ENCODE measurements around the gene UBE2H. TPM values are rescaled to one million over a fixed set of nuclear protein-coding genes. Genes with fewer than 3 reads are reported as not detected.
A peak's percentile ranks its signal among the peaks of the same experiment; 100 is the strongest.
"Not testable (repeated sequence)": the region's sequence is repeated elsewhere in the genome, so short reads cannot be mapped to it uniquely, and the experiment has no call there.

Gene UBE2H
- 29.9 TPM for total RNA-seq

DNA sequence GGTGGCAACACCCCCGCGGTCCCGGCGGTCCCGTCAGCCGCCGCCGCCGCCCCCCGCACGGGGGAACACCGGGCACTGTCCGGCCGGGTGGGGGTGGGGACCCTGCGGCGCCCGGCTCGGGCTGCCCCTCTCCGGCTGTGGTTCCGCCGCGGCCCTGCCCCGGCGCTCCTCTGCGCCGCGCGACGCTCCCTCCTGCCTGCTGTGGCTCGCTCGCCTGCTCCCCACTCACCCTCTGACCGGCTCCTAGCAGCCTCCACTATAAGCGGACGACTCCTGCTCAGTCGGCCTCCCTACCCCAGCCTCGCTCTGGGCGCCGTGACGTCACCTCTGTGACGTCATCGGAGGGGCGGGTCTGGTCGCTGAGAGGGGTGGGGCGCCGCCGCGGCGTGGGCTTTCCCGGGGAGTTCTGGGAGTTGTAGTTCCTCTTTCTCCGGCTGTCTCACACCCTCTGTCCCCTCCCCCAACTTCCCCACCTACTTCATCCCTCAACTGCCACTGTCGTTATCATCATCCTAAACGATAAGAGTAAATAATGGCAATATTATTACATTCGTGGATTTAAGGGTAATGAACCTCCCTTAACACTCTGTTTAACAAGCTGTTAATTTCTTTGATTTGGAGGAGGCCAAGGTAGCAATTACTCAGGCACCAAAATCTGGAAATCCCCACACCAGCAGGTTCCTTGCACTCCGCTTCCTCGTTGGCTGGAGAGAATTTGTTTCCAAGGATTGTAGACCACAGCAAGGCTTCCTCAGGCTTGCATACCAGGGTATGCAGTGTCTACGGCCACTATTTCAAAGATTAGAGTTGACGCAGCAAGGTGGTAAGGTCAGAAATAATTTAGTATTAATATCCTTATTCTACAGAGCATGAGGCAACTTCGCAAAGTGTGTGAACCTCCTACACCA, at the start of gene UBE2H:
Gene UBE2H (minus strand): TSS at position 308 of the 908 bp plus-strand sequence. CDS start 405 bp downstream, outside the sequence.
- peak; percentile 91 to 100 (median 92) for DNase-seq (ENCODE audit: low read depth in 2 of 3, low spot score in 2 of 3)

DNA sequence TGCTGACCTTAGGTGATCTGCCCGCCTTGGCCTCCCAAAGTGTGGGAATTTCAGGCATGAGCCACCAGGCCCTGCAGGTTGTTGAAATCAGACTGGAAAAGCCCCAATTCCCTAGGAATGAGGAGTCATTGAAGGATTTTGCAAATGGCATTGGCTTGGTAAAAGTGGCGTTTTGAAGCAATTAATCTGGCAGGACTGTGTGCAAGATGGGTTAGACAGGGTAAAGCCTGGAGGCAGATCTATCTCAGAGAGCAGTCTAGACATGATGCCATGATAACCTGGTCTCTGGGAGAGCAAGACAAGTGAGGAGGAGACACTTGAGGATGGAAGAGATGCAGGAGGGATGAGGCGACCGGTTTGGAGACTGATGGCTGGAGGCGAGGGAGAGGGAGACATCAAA, 45.7 kb upstream of the UBE2H start:
- DNase-seq (ENCODE audit: low read depth in 2 of 3, low spot score in 2 of 3) = no peak

DNA sequence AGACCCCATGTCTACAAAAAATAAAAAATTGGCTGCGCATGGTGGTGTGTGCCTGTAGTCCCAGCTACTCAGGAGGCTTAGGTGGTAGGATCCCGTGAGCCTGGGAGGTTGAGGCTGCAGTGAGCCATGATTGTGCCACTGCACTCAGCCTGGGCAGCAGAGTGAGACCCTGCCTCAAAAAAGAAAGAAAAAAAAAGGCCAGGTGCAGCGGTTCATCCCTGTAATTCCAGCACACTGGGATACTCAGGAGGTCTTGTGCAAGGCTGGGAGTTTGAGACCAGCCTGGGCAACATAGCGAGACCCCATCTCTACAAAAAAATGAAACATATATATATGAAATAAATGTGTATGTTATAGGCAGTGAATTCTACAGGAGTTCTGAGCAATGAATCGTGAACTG, 44.5 kb upstream of the UBE2H start:
- DNase-seq (ENCODE audit: low read depth in 2 of 3, low spot score in 2 of 3) = no peak

DNA sequence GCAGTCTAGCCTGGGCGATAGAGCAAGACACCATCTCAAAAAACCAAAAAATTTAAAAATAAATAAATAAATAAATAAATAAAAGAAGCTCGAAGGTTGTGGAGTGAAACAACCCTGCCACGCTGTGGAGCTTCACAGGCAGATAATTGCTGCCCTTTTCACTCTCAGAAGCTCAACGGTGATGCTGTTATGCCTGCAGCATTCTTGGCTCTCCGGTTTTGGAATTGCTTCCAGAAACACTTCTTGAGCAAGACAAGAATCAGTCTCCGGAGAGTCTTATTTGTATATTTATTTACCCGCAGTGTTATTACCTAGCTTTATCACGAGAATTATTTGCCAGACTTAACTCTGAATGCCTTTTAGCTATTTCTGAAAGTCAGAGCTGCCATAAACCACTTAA, 40.5 kb upstream of the UBE2H start:
- no peak for DNase-seq (ENCODE audit: low read depth in 2 of 3, low spot score in 2 of 3)

DNA sequence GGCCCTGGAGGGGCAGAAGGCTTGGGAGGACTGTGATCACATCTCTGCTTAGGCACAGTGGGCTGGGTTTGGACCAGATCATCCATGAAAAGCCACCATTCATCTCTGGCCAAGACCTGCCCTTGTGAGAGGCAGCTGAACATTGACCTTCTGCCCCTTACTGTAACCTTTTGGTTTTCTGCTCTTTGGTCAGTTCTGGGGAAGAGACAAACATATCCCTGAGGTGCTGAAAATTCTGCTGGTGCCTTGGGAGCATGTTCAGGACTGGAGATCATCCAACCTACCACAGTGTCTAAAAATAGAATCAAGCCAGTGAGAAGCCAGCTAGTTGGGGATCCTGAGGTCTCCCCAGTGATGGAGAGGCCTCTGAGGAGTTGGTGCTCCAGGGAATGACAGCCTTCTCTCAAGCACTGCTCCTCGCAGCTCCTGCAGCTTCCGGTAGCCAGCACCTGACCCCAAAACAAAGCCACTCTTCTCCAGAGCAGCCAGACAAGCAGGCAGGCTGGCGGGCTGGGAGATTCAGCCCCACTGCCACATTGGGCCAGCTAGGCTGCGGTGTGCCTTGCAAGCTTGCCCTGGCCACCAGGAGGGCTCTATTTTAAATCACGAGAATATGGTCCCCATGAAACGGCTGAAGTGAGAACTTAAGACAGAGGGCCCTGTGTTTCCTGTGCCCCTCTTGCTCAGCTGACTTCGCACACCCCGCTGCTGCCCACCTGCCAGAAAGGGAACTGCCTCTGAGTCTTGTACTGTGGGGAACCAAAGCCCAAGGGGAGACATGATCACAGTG, 37.8 kb upstream of the UBE2H start:
- peak in 2 of 3 donors; percentile 34 to 69 for DNase-seq (ENCODE audit: low read depth in 2 of 3, low spot score in 2 of 3)

DNA sequence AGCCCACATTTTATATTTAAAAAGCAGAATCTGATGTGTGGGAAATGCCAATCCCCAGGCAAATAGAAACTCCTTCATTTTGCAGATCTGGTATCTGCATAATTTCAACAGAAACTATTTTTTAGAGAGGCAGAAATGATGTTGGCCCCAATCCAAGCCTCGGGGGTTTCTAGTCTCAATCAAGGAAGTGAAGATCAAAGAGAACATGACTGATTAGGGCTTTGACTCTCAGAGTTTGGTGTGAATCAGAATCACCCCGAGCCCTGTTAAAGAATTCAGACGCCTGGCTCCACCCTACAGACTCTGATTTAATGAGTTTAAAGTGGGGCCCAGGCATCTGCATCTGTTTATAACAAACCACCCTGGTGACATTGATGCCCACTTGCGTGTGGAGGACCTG, 36.7 kb upstream of the UBE2H start:
- peak in 2 of 3 donors; percentile 39 to 67 for DNase-seq (ENCODE audit: low read depth in 2 of 3, low spot score in 2 of 3)

DNA sequence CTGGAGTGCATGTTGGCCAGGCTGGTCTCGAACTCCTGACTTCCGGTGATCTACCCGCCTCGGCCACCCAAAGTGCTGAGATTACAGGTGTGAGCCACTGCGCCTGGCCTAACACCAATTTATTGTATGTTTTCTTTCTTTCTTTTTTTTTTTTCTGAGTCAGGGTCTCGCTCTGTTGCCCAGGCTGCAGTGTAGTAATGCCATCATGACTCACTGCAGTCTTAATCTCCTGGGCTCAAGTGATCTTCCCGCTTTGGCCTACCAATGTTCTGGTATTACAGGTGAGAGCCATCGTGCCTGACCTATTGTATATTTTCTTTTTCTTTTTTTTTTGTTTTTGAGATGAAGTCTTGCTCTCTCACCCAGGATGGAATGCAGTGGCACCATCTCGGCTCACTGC, 33.8 kb upstream of the UBE2H start:
- DNase-seq (ENCODE audit: low read depth in 2 of 3, low spot score in 2 of 3) = no peak

DNA sequence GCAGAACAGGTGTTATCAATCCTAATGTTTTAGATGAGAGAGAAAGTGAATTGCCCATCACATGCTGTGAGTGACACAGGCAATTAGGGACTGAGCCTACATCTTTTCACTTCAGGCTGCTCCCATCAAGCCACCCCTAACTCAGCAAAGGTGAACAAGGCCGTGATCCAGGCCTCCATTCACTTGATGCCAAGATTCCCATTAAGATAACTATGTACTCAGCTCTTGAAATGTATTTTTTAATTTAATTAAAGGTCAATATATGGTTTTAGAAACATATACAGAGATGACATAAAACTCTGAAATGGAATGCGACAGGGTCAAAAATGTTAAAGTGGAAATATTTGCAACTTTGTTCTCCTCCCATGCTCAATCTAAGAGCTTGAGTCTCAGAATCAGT, 27.9 kb upstream of the UBE2H start:
- no peak for DNase-seq (ENCODE audit: low read depth in 2 of 3, low spot score in 2 of 3)

DNA sequence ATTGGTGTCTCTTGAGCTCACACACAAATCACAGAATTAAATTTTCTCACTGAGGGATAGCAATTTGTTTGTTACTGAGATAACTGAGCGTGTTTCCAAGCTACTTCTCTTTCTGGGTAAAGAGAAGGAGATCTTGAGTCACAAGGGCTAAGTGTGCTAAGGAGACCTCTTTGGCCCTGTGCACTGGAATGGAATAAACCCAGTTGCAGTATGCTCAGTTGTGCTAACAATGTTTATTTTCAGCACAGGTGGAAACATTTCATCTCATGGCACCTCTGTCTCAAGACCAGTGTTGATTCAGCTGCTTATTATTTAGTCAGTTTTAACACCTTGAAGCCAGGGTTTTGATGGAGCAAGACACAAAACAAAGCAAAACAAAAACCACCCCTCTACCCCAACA, 22.5 kb upstream of the UBE2H start:
- DNase-seq (ENCODE audit: low read depth in 2 of 3, low spot score in 2 of 3) = no peak

DNA sequence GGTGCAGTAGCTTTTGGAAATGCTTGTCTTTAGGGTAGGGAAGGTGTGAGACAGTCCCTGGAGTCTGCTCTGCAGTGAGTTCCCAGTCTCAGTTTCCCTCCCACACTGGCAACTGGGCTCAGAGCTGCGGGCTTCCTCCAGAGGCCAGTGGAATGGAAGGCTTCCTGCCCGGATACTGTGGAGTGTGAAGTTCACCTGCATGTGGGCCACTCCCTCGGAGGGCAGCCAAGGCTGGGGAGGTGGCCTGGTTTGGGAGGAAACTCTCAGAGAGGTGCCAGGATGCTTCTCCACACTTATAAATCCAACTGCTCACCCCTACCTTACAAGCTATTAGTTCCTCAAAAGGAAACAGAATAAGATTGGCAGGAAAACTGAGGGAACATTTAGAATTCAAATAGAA, 18.1 kb upstream of the UBE2H start:
- DNase-seq (ENCODE audit: low read depth in 2 of 3, low spot score in 2 of 3) = no peak

DNA sequence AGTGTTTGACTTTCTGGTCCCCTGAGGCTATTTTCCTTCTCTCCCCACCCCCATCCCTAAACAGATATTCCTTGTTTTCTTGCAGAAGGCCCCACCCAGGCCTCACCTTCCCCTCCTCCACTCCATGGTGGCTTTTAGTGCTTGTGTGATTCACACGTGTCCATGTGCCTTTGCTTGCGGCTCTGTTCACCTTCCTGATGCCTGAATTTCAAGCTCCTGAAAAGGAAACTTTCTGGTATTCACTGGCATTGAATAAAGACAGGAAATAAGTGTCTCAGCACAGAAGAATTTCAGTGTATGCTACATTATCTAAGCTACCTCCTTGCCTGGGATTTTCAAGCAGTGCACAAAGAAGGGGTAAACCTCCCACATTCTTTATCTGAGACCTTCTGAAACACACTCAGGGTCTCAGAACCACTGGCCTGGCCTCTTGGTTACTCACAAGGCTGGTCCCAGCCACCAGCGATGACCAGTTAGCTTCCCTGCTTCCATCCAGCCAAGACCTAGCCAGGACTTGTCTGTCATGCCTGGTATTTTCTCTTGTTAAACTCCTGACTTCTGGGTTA, 17.2 kb upstream of the UBE2H start:
- no peak for DNase-seq (ENCODE audit: low read depth in 2 of 3, low spot score in 2 of 3)

DNA sequence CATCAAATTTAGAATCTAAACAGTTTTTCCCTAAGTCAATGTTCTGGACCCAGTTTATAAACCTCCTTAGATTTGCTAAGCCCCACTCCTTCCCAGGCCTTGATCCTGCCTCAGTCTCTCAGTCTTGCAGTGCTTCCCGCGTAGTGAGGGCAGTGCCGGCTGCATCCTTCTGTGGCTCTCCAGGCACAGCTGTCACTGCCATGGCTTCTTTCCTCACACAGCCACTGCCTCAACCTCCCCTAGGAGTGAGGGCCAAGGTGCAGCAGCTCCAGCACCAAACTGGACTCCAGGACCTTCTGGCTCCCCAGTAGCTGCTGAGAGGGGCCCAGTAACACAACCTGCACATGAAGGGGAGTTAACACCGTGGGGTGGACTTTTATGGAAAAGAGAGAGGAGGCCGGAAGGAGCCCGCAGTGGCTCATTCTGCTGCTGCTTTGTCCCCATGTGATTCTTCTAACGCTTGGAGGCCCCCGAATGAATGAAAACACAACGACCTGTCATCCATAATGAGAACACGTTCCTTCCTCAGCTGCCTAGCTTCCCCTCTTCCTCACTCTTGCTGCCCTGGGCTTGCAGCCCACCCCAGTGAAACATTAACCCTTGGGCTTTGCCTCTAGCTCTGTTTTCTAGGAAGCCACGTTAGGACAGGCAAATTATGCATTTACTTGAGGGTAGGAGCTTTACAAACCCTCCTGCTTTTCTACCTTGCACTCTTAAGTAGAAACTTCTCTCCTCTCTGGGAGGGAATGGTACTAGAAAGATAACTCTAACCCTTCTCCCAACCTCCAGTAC, 16.0 kb upstream of the UBE2H start:
- no peak for DNase-seq (ENCODE audit: low read depth in 2 of 3, low spot score in 2 of 3)

DNA sequence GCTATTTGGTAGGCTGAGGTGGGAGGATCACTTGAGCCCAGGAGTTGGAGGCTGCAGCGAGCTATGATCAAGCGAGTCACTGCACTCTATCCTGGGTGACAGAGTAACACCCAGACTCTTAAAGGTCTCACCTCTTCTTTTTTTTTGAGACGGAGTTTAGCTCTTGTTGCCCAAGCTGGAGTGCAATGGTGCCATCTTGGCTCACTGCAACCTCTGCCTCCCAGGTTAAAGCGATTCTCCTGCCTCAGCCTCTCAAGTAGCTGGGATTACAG, 7.4 kb upstream of the UBE2H start:
- DNase-seq (ENCODE audit: low read depth in 2 of 3, low spot score in 2 of 3) = not testable (repeated sequence)

DNA sequence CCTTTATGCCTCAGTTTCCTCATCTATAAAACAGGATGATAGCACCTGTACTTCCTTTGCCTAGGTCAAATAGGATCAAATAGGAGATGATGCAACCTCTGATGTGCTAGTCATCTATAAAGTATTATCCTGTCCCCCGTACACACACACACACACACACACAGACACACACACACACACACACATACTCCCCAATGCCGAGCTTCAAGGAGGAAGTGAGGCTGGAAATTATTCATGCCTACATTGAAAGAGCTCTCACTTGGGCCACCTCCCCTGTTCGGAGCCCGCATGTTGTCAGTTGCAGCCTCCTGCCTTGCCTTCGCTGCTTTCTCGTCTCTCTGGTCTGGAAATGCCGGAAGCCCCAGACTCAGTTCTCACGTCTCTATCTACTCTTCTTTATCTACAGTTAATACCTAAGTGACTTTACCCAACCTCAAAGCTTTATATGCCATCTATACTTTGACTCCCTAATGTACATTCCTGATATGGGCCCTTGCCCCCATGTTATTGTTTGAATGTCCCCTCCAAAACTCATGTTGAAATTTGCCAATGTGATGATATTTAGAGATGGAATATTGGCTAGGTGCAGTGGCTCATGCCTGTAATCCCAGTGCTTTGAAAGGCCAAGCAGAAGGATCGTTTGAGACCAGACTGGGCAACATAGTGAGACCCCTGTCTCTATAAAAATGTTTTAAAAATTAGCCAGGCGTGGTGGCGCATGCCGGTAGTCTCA, 6.9 kb upstream of the UBE2H start:
- peak in 1 of 3 donors; percentile 59 for DNase-seq (ENCODE audit: low read depth in 2 of 3, low spot score in 2 of 3)

DNA sequence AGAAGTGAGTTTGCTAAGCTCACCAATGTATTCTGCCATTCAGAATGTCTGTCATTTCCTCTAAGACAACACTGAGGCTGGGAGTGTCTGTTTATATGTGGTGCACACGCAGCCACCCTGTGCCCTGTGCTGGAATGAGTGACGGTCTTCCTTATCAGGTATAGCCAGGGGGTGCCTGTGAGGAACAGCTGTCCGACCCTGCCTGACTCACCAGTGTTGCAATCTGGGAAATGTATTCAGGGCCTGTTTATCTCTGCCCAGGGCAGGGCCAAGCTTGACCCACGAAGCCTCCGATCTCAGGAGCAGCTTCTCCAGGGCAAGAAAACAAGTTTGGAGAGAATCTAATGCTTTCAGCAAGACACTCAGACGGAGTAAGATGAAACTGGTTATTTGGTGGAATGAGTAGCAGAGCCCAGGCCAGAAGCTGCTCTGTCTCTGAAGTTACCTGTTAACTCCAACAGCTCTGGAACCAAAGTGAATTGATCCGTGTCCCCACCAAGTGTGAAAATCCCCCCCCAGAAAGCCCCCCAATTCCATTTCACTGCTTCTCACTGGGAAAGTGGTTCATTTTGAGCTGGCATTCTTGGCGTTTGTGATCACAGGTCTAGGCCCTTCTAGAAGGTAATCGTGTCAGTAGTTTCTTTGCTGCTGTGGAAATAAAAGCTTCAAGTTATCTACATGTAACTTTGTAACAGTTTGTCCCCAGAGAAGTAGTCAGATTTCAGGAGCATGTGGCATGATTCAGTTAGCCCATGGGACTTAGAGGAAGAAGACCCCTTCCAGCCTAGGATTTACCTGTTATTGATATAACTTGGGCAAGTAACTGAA, 6.1 kb upstream of the UBE2H start:
- peak in 2 of 3 donors; percentile 90 to 91 for DNase-seq (ENCODE audit: low read depth in 2 of 3, low spot score in 2 of 3)

DNA sequence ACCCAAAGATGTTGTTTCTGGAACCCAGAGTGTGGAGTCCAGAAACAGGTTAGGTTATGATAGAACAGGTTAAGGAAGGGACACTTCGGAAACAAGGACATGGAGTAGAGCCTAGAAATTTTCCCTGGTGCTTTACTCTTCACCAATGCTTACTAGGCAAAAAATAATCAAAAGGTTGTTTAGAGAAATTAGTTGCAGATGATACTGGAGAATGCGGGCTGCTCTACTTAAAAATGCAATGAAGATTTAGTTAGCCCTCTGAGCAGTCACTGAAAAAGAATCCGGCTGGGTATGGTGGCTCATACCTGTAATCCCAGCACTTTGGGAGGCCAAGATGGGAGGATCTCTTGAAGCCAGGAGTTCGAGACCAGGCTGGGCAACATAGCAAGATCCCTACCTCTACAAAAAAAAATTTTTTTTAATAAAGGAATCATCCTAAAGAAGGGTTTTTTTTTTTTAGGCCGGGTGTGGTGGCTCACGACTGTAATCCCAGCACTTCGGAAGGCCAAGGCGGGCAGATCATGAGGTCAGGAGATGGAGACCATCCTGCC, 3.3 kb upstream of the UBE2H start:
- DNase-seq (ENCODE audit: low read depth in 2 of 3, low spot score in 2 of 3) = no peak

DNA sequence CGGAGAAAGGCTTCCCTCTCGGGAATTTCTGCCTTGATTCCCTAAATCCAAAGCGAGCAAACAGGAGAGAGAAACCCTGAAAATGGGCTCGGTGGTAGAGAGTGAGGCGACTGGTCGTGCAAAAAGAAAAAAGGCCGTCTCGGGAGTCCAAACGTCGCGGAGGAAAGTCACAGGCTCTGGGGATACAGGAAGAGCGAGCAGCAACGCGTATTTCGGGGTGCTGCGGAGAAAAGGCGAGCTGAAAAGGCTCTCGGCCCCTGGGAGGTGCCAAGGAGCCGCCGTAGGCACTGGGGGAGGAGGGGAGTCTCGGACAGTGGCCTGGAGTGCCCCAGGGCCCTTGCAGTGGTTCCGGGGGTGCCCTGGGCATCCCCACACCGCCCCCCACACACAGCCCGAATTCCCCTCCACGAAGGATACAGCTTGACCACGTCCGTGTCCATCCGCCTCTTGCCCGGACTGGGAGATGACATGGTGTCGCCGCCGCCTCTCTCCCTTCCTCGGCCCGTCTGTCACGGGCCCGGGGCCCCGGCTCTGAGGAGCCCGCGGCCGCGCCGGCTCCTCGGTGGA, 591 bp downstream of the UBE2H start:
- no peak for DNase-seq (ENCODE audit: low read depth in 2 of 3, low spot score in 2 of 3)

DNA sequence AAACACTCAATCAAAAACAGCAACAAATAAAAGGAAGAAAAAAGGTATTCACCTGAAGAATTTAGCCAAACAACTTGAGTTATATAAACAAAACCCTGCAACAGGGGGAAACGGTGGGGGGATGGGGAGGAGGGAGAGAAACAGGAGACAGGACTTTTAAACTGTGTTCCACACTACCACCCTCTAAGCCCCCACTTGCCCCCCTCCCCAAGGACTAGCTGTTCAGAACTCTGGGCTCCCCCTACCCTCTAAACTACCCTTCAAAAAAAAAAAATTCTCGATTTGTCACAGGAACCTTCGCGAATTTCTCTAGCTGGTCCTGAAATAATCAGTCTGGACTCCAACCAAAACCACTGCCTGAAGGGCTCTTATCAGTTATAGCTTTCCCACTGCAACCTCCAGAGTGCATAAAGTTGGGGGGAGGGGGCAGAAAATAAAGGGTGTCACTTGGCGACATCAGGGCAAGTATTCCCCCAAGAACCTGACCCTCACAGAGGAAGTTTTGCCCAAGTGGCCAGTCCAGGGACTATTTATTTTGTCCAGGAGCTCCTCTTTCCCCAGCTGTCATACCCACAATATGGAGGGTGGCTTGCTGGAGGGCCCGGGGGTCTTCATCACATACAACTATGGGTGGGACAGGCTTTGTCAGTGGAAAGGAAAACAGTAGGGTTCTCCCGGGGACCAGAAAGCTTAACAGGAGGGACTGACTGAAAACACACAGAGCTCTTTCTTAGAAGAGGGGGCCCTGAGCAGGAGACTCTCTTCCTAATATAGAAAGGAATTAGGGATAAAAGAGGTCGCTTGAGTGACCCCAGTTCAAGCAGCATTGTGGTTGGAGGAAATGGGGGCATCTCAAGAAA, 1.3 kb downstream of the UBE2H start:
- DNase-seq (ENCODE audit: low read depth in 2 of 3, low spot score in 2 of 3) = no peak

All from hematopoietic multipotent progenitor cell (in vitro differentiated cells).